ENCODE data around the gene TGFBR2.

TGFBR2 gene

GRCh38 chr3:30699927-30700326 lies 93.5 kb downstream of the TGFBR2 start:
- no peak overlapping the region for H2BK5ac ChIP-seq (ENCODE audit: low read depth, low read length, poor library complexity)
- no peak overlapping the region for H3K27ac ChIP-seq (ENCODE audit: low read depth, low read length)
- no peak overlapping the region for H3K23ac ChIP-seq (ENCODE audit: low read length)
- no peak overlapping the region for H4K8ac ChIP-seq (ENCODE audit: low read depth, low read length)
- H2AFZ ChIP-seq (ENCODE audit: insufficient read depth, low read length, poor library complexity): no peak overlapping the region
- no peak overlapping the region for H3K4me2 ChIP-seq (ENCODE audit: low read length)
- no peaks in the 10 kb centered on the region for H3K9me3 ChIP-seq (ENCODE audit: insufficient read depth, low read depth, low read length)
- peaks cover 2 to 13% of the 10 kb centered on the region in 2 experiments for H3K36me3 ChIP-seq (ENCODE audit: control insufficient read depth in 1 of 2, insufficient read depth in 2 of 2, low read length in 2 of 2)
- DNase-seq: no peak
- WGBS (ENCODE audit: extremely low coverage, insufficient coverage, insufficient read length): no CpG with 5 or more reads among the region's 4 CpGs
- H2BK120ac ChIP-seq (ENCODE audit: insufficient read depth, low read length, poor library complexity): no peak overlapping the region
- no peaks in the 10 kb centered on the region for H3K79me1 ChIP-seq (ENCODE audit: low read length)
- H4K91ac ChIP-seq (ENCODE audit: low read depth, low read length): no peak overlapping the region
- no peak overlapping the region for H3K14ac ChIP-seq (ENCODE audit: low read length)
- H3K79me2 ChIP-seq (ENCODE audit: control insufficient read depth, insufficient read depth, low read length, poor library complexity): no peaks in the 10 kb centered on the region
- H3K9ac ChIP-seq (ENCODE audit: low read length): no peak overlapping the region
- H3K18ac ChIP-seq (ENCODE audit: low read length): no peak overlapping the region
- H3K4me3 ChIP-seq (ENCODE audit: low read depth, low read length): no peak overlapping the region
- no peak overlapping the region for H2BK12ac ChIP-seq (ENCODE audit: low read length)
- H3K27me3 ChIP-seq (ENCODE audit: insufficient read depth, low read length): no peaks in the 10 kb centered on the region
- no peak overlapping the region for H4K12ac ChIP-seq (ENCODE audit: low read depth, low read length)
- no peak overlapping the region for H3K4ac ChIP-seq (ENCODE audit: low read depth, low read length)
- H3K4me1 ChIP-seq (ENCODE audit: control insufficient read depth in 1 of 2, insufficient read depth in 2 of 2, low read length in 2 of 2): no peaks in the 10 kb centered on the region
- no peak overlapping the region for H2AK5ac ChIP-seq (ENCODE audit: low read length)

DNA sequence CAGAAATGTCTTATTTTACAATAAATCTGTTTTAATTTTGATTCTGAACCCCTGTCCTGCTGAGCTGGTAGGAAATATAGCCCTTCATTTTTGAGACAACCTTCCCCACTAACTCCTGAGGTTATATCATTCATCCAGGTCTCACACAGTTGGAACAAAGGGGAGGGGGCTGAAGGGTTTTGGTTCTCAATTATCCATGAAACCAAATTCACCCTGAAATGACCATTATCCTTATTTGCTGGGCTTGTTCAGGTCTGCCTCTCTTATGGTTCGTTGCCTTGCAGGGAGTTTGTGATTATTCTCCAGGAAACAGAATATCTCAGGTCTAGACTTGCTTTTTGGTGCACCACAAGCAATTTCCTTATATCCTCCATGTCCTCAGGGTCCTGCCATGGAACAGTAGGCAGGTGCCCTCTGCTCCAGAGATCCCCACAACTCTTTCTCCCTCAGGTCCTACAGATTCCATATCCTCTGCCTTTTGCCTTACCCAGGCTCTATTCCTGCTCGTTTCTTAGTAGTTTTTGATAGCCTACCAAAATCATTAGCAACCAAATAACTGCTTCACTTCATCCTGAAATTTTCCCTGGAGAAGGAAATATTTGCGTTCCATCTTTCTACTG lies 94.4 kb downstream of the TGFBR2 start:
- no peak overlapping the region for H3K14ac ChIP-seq (ENCODE audit: low read length)
- H2AK5ac ChIP-seq (ENCODE audit: low read length): no peak overlapping the region
- no peak overlapping the region for H3K18ac ChIP-seq (ENCODE audit: low read length)
- no peak overlapping the region for H3K27ac ChIP-seq (ENCODE audit: low read depth, low read length)
- H2BK120ac ChIP-seq (ENCODE audit: insufficient read depth, low read length, poor library complexity): no peak overlapping the region
- no peak overlapping the region for H2BK5ac ChIP-seq (ENCODE audit: low read depth, low read length, poor library complexity)
- H3K27me3 ChIP-seq (ENCODE audit: insufficient read depth, low read length): no peaks in the 10 kb centered on the region
- no peaks in the 10 kb centered on the region for H3K4me1 ChIP-seq (ENCODE audit: control insufficient read depth in 1 of 2, insufficient read depth in 2 of 2, low read length in 2 of 2)
- no peaks in the 10 kb centered on the region for H3K79me2 ChIP-seq (ENCODE audit: control insufficient read depth, insufficient read depth, low read length, poor library complexity)
- no peak for DNase-seq
- no peaks in the 10 kb centered on the region for H3K9me3 ChIP-seq (ENCODE audit: insufficient read depth, low read depth, low read length)
- H3K4ac ChIP-seq (ENCODE audit: low read depth, low read length): no peak overlapping the region
- no CpG with 5 or more reads among the region's 3 CpGs for WGBS (ENCODE audit: extremely low coverage, insufficient coverage, insufficient read length)
- no peak overlapping the region for H4K12ac ChIP-seq (ENCODE audit: low read depth, low read length)
- no peak overlapping the region for H3K4me3 ChIP-seq (ENCODE audit: low read depth, low read length)
- H4K8ac ChIP-seq (ENCODE audit: low read depth, low read length): no peak overlapping the region
- H2BK12ac ChIP-seq (ENCODE audit: low read length): no peak overlapping the region
- no peak overlapping the region for H2AFZ ChIP-seq (ENCODE audit: insufficient read depth, low read length, poor library complexity)
- H3K23ac ChIP-seq (ENCODE audit: low read length): no peak overlapping the region
- H3K4me2 ChIP-seq (ENCODE audit: low read length): no peak overlapping the region
- no peak overlapping the region for H4K91ac ChIP-seq (ENCODE audit: low read depth, low read length)
- H3K79me1 ChIP-seq (ENCODE audit: low read length): no peaks in the 10 kb centered on the region
- H3K36me3 ChIP-seq (ENCODE audit: control insufficient read depth in 1 of 2, insufficient read depth in 2 of 2, low read length in 2 of 2): peaks cover 2 to 7% of the 10 kb centered on the region in 2 experiments
- H3K9ac ChIP-seq (ENCODE audit: low read length): no peak overlapping the region

GRCh38 chr3:30702038-30702827 lies 95.8 kb downstream of the TGFBR2 start:
- DNase-seq: no peak
- Histone ChIP-seq H4K8ac (ENCODE audit: low read depth, low read length) (no peak overlapping the region), H2AK5ac (ENCODE audit: low read length) (no peak overlapping the region), H3K23ac (ENCODE audit: low read length) (no peak overlapping the region), H2BK120ac (ENCODE audit: insufficient read depth, low read length, poor library complexity) (no peak overlapping the region), H3K4me2 (ENCODE audit: low read length) (no peak overlapping the region), H3K9ac (ENCODE audit: low read length) (no peak overlapping the region), H3K14ac (ENCODE audit: low read length) (no peak overlapping the region), H3K79me2 (ENCODE audit: control insufficient read depth, insufficient read depth, low read length, poor library complexity) (no peaks in the 10 kb centered on the region), H2AFZ (ENCODE audit: insufficient read depth, low read length, poor library complexity) (no peak overlapping the region), H3K4me3 (ENCODE audit: low read depth, low read length) (no peak overlapping the region), H3K4me1 (ENCODE audit: control insufficient read depth in 1 of 2, insufficient read depth in 2 of 2, low read length in 2 of 2) (no peaks in the 10 kb centered on the region), H3K27me3 (ENCODE audit: insufficient read depth, low read length) (no peaks in the 10 kb centered on the region), H2BK12ac (ENCODE audit: low read length) (no peak overlapping the region), H3K18ac (ENCODE audit: low read length) (no peak overlapping the region), H3K9me3 (ENCODE audit: insufficient read depth, low read depth, low read length) (no peaks in the 10 kb centered on the region), H2BK5ac (ENCODE audit: low read depth, low read length, poor library complexity) (no peak overlapping the region), H4K12ac (ENCODE audit: low read depth, low read length) (no peak overlapping the region), H3K79me1 (ENCODE audit: low read length) (no peaks in the 10 kb centered on the region), H3K4ac (ENCODE audit: low read depth, low read length) (no peak overlapping the region), H3K27ac (ENCODE audit: low read depth, low read length) (no peak overlapping the region), H4K91ac (ENCODE audit: low read depth, low read length) (no peak overlapping the region), H3K36me3 (ENCODE audit: control insufficient read depth in 1 of 2, insufficient read depth in 2 of 2, low read length in 2 of 2) (peaks cover 2 to 4% of the 10 kb centered on the region in 2 experiments)

DNA sequence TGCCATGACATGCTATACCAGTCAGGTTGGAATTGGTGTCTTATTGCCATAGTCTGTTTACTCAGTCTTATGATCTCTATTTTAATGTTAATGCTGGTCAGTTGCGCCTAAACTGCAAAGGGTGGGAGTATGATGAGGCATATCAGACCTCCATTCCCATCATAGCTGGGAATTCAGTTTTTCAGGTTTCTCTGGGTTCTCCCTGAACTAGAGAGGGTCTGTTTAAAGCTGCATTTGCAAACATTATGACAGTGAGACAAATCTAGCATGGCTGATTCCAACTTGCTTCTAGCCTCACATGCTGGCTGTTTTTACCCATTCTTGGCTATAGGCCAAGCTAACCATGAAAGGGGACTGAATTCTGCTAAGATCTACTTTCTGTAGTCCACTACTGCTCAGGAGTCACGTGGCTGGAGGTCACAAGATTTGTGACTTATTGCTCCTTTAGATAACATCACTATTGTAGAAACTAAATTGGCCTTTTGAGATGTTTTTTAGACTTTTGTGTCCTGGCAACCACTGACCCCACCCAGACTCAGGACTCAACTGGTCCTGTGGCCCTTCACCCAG lies 96.5 kb downstream of the TGFBR2 start:
- H4K12ac ChIP-seq (ENCODE audit: low read depth, low read length): no peak overlapping the region
- no peak overlapping the region for H2BK12ac ChIP-seq (ENCODE audit: low read length)
- H3K4me1 ChIP-seq (ENCODE audit: control insufficient read depth in 1 of 2, insufficient read depth in 2 of 2, low read length in 2 of 2): no peaks in the 10 kb centered on the region
- no peak overlapping the region for H3K4ac ChIP-seq (ENCODE audit: low read depth, low read length)
- H3K18ac ChIP-seq (ENCODE audit: low read length): no peak overlapping the region
- H2AK5ac ChIP-seq (ENCODE audit: low read length): no peak overlapping the region
- H3K14ac ChIP-seq (ENCODE audit: low read length): no peak overlapping the region
- H3K4me2 ChIP-seq (ENCODE audit: low read length): no peak overlapping the region
- no peaks in the 10 kb centered on the region for H3K79me1 ChIP-seq (ENCODE audit: low read length)
- H3K36me3 ChIP-seq (ENCODE audit: control insufficient read depth in 1 of 2, insufficient read depth in 2 of 2, low read length in 2 of 2): peaks cover 2 to 4% of the 10 kb centered on the region in 2 experiments
- no peaks in the 10 kb centered on the region for H3K9me3 ChIP-seq (ENCODE audit: insufficient read depth, low read depth, low read length)
- H3K27ac ChIP-seq (ENCODE audit: low read depth, low read length): no peak overlapping the region
- no peak overlapping the region for H3K9ac ChIP-seq (ENCODE audit: low read length)
- no peaks in the 10 kb centered on the region for H3K27me3 ChIP-seq (ENCODE audit: insufficient read depth, low read length)
- H2AFZ ChIP-seq (ENCODE audit: insufficient read depth, low read length, poor library complexity): no peak overlapping the region
- no peak for DNase-seq
- H3K23ac ChIP-seq (ENCODE audit: low read length): no peak overlapping the region
- no peak overlapping the region for H4K91ac ChIP-seq (ENCODE audit: low read depth, low read length)
- H3K4me3 ChIP-seq (ENCODE audit: low read depth, low read length): no peak overlapping the region
- H3K79me2 ChIP-seq (ENCODE audit: control insufficient read depth, insufficient read depth, low read length, poor library complexity): no peaks in the 10 kb centered on the region
- no peak overlapping the region for H4K8ac ChIP-seq (ENCODE audit: low read depth, low read length)
- no peak overlapping the region for H2BK120ac ChIP-seq (ENCODE audit: insufficient read depth, low read length, poor library complexity)
- no peak overlapping the region for H2BK5ac ChIP-seq (ENCODE audit: low read depth, low read length, poor library complexity)
- WGBS (ENCODE audit: extremely low coverage, insufficient coverage, insufficient read length): no CpG with 5 or more reads among the region's 2 CpGs
